ENCODE data around the gene MALL.
"Not testable (repeated sequence)": the region's sequence is repeated elsewhere in the genome, so short reads cannot be mapped to it uniquely, and the experiment has no call there.

The MALL gene

DNA sequence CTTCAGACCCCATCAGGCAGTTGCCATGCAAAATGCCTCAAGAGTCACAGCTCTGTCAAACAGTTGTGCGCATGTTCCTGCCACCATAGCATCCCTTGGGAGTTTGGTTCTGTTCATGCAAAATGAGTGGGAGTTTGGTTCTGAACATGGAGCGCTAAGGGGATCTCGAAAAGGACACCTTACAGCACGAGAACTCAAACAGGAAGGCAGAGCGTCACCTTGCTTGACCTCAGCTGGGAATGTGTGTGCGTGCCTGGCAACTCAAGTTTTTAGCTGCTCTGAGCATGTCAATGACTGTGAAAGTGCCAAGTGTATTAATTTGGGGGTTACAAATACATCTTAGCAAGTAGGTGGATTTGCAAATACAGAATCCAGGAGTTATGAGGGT, 16.6 kb downstream of the MALL start:
- Histone ChIP-seq H3K4me1 (peaks cover 3% of the 10 kb centered on the region), H3K9me3 (ENCODE audit: control insufficient read depth, low read length) (no peaks in the 10 kb centered on the region), H2AFZ (no peak overlapping the region), H3K79me2 (no peaks in the 10 kb centered on the region), H3K4me2 (ENCODE audit: low read length) (no peak overlapping the region), H3K4me3 (ENCODE audit: low read depth, low read length) (no peak overlapping the region), H3K36me3 (ENCODE audit: control insufficient read depth, insufficient read depth, low read length) (no peaks in the 10 kb centered on the region), H3K27me3 (ENCODE audit: control insufficient read depth, insufficient read depth, low read length) (no peaks in the 10 kb centered on the region), H3K9ac (no peak overlapping the region), H3K27ac (no peak overlapping the region)
- TF ChIP-seq, protein P1, sequence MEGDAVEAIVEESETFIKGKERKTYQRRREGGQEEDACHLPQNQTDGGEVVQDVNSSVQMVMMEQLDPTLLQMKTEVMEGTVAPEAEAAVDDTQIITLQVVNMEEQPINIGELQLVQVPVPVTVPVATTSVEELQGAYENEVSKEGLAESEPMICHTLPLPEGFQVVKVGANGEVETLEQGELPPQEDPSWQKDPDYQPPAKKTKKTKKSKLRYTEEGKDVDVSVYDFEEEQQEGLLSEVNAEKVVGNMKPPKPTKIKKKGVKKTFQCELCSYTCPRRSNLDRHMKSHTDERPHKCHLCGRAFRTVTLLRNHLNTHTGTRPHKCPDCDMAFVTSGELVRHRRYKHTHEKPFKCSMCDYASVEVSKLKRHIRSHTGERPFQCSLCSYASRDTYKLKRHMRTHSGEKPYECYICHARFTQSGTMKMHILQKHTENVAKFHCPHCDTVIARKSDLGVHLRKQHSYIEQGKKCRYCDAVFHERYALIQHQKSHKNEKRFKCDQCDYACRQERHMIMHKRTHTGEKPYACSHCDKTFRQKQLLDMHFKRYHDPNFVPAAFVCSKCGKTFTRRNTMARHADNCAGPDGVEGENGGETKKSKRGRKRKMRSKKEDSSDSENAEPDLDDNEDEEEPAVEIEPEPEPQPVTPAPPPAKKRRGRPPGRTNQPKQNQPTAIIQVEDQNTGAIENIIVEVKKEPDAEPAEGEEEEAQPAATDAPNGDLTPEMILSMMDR (IDR thresholded peaks at IDR 0.05) = no peak

DNA sequence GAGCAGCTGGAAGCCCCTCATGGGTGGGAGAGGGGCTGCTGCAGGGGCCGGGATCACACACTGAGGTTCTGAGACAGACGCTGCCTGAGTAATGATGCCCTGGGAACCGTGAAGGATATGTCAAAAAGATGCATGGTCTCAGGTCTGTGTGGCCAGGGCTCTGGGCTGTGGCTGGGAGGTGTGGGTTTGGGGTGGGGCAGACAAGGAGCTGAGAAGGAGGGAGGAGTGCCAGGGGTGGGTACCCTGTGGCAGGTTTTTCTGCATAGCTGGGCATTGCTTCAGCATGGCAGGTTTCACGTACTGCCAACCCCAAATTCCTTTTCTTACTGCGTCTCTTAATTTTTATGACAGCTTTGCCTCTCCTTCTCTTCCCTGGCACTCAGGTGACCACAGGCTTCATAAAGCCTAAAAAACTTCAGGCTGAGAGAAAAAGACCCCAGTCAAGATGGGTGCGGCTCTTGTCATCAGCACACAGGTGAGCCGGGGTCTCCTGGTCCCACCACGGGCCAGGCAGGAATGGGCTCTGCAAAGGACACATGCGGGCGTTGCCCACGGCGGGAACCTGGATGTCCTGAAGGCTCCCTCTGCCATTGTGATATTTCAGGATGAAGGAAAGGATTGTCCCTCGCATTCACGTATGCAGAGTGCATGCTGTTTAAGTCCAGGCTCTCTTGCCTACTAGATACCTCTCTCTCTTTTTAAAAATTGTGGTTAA, 18.0 kb downstream of the MALL start:
- no peaks in the 10 kb centered on the region for H3K79me2 ChIP-seq
- H3K4me1 ChIP-seq = peaks cover 3% of the 10 kb centered on the region
- no peak overlapping the region for H3K9ac ChIP-seq
- TF ChIP-seq, protein P1 (IDR thresholded peaks at IDR 0.05) = no peak
- H3K9me3 ChIP-seq (ENCODE audit: control insufficient read depth, low read length) = no peaks in the 10 kb centered on the region
- H2AFZ ChIP-seq = no peak overlapping the region
- H3K27me3 ChIP-seq (ENCODE audit: control insufficient read depth, insufficient read depth, low read length) = no peaks in the 10 kb centered on the region
- H3K4me3 ChIP-seq (ENCODE audit: low read depth, low read length) = no peak overlapping the region
- H3K4me2 ChIP-seq (ENCODE audit: low read length) = no peak overlapping the region
- no peaks in the 10 kb centered on the region for H3K36me3 ChIP-seq (ENCODE audit: control insufficient read depth, insufficient read depth, low read length)
- no peak overlapping the region for H3K27ac ChIP-seq

DNA sequence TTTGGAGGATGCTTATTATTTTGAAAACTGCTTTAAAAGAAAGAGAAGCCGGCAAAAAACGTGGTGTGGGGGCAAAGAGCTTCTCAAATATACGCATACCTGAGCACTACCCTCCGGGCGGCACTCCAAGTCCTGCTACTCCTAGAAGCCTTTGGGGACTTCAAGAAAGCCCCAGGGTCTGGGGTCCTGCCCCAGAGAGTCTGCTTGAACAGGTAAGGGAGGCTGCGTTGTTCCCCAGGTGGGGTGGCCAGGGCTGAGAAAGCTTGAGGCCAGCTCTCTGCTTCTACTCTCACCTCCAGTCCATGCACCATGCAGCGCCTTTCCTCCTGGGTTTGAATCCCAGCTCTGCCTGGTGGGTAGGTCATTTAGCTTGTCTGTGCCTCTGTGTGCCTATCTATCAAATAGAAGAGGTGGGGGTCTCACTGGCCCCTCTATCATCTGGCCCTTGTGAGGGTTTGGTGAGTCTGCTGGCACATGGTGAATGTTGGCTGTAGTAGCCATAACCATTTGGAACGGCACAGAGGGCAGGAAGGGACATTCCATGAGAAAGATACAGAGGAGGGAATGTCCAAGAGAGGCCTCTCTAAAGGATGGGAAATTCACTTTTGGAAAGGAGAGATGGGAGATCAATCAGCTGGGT, 19.5 kb downstream of the MALL start:
- peaks cover 3% of the 10 kb centered on the region for H3K4me1 ChIP-seq
- H3K4me3 ChIP-seq (ENCODE audit: low read depth, low read length) = no peak overlapping the region
- no peak overlapping the region for H3K4me2 ChIP-seq (ENCODE audit: low read length)
- H3K36me3 ChIP-seq (ENCODE audit: control insufficient read depth, insufficient read depth, low read length) = no peaks in the 10 kb centered on the region
- H3K27me3 ChIP-seq (ENCODE audit: control insufficient read depth, insufficient read depth, low read length) = no peaks in the 10 kb centered on the region
- no peak overlapping the region for H2AFZ ChIP-seq
- no peaks in the 10 kb centered on the region for H3K9me3 ChIP-seq (ENCODE audit: control insufficient read depth, low read length)
- H3K9ac ChIP-seq = no peak overlapping the region
- TF ChIP-seq, protein P1 (IDR thresholded peaks at IDR 0.05) = no peak
- H3K27ac ChIP-seq = no peak overlapping the region
- no peaks in the 10 kb centered on the region for H3K79me2 ChIP-seq

DNA sequence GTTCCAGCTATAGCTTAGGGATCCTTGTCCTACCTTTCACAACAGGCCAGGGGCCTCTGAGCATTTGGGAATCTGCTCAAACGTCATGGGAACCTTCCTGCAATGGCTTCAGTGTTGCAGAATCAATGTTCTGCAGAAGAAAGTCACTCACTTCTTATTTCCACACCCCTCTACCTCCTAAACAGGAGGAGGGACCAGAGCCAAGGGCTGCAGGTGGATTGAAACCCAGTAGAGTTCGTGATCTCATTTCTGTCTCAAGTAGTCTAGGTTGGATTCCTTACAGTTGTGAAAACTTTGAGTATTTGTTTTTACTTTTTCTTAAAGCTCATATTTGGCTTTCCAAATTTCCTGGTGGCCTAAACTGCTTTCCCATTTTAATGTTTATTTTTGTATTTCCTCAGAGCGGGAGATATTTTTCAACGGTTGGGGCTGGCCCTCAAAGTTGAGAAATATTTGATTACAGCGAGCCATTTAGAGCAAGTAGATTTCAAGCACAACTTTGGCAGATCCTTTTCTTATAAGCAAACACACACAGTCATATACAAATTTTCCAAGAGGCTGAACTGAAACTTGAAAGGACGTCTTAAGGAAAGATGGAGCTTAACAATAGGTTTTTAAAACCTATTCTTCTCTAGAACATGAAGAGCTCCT, 20.6 kb downstream of the MALL start:
- not testable (repeated sequence) for H3K36me3 ChIP-seq (ENCODE audit: control insufficient read depth, insufficient read depth, low read length); H3K4me3 ChIP-seq (ENCODE audit: low read depth, low read length); H3K9me3 ChIP-seq (ENCODE audit: control insufficient read depth, low read length); H3K79me2 ChIP-seq; H3K4me1 ChIP-seq; H3K4me2 ChIP-seq (ENCODE audit: low read length); H2AFZ ChIP-seq; H3K27ac ChIP-seq; H3K27me3 ChIP-seq (ENCODE audit: control insufficient read depth, insufficient read depth, low read length); H3K9ac ChIP-seq

DNA sequence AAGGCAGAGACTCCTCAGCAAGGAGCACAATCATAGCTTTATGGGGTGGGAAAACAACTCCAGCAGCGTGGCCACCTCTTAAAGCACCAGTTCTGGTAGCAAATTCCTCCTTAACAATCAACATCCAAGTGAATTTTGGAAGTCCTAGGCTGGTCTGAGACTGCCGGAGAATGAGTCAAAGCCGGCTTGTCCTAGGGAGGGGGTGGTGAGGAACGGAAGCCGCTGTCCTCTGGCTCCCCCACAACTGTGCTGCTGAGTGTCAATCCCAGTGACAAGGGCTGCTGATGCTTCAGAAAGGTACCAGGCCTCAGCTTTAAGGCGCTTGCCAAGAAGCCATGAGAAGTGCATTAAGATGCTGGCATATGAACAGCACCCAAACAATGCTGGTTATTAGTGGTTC, 21.7 kb downstream of the MALL start:
- H3K4me1 ChIP-seq; H3K27ac ChIP-seq; H3K36me3 ChIP-seq (ENCODE audit: control insufficient read depth, insufficient read depth, low read length); H2AFZ ChIP-seq; H3K9me3 ChIP-seq (ENCODE audit: control insufficient read depth, low read length); H3K27me3 ChIP-seq (ENCODE audit: control insufficient read depth, insufficient read depth, low read length); H3K4me2 ChIP-seq (ENCODE audit: low read length); H3K9ac ChIP-seq; H3K4me3 ChIP-seq (ENCODE audit: low read depth, low read length); H3K79me2 ChIP-seq: not testable (repeated sequence)

DNA sequence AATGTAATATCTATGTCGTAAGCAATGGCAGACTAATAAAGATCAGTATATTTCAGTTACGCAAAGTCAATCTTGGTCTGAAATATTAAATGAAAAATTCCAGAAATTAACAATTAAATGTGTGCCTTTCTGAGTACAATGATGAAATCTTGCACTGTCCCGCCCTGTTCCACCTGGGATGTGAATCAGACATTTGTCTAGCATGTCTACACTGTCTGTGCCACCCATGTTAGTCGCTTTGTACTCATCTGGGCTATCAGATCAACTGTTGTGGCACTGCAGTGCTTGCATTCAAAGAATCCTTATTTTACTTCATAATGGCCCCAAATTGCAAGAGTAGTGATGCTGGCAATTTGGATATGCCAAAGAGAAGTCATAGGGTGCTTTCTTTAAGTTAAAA, 25.5 kb downstream of the MALL start:
- H3K4me2 ChIP-seq (ENCODE audit: low read length); H3K27me3 ChIP-seq (ENCODE audit: control insufficient read depth, insufficient read depth, low read length); H3K9ac ChIP-seq; H3K27ac ChIP-seq; H2AFZ ChIP-seq; H3K79me2 ChIP-seq; H3K4me1 ChIP-seq; H3K9me3 ChIP-seq (ENCODE audit: control insufficient read depth, low read length); H3K4me3 ChIP-seq (ENCODE audit: low read depth, low read length); H3K36me3 ChIP-seq (ENCODE audit: control insufficient read depth, insufficient read depth, low read length): not testable (repeated sequence)

DNA sequence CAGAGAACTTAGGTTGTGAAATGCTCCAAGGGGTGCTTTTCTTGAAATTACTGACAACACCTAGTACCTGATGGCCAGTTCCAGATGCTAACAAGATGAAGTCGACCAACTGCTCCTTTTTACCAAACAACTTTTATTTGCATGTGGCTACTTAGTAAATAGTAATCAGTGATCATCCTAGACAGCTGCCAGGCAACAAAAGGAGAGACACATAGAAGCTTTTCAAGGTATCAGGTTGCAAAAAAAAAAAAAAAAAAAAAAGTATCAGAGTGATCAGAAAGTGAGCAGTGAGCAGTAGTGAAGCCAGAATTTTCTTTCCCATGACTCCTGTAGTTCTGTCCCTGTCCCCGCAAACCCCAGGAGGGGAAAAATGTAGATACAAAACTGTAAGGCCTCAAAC, 31.9 kb downstream of the MALL start:
- H3K9me3 ChIP-seq (ENCODE audit: control insufficient read depth, low read length); H3K9ac ChIP-seq; H3K4me2 ChIP-seq (ENCODE audit: low read length); H2AFZ ChIP-seq; H3K36me3 ChIP-seq (ENCODE audit: control insufficient read depth, insufficient read depth, low read length); H3K4me1 ChIP-seq; H3K79me2 ChIP-seq; H3K27me3 ChIP-seq (ENCODE audit: control insufficient read depth, insufficient read depth, low read length); H3K27ac ChIP-seq; H3K4me3 ChIP-seq (ENCODE audit: low read depth, low read length): not testable (repeated sequence)

DNA sequence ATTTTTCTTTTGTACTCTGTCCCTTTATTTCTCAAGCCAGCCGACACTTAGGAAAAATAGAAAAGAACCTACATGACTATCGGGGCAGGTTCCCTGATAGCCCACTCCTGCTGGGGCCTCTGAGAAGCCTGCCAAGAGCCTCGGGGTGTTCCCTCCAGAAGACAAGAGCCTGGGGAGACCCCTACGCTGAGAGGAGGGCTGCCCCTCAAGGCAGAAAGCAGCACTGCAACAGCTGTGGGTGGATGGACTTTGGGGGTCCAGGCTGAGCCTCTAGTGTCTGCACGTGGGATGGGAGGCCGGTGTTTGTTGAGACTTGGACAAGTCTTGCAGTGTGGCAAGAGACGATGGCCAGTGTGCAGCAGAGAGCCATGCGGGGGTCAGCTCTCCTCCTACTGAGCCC, 32.5 kb downstream of the MALL start:
- not testable (repeated sequence) for H3K27me3 ChIP-seq (ENCODE audit: control insufficient read depth, insufficient read depth, low read length); H3K4me3 ChIP-seq (ENCODE audit: low read depth, low read length); H3K4me2 ChIP-seq (ENCODE audit: low read length); H3K27ac ChIP-seq; H3K36me3 ChIP-seq (ENCODE audit: control insufficient read depth, insufficient read depth, low read length); H3K9ac ChIP-seq; H2AFZ ChIP-seq; H3K4me1 ChIP-seq; H3K79me2 ChIP-seq; H3K9me3 ChIP-seq (ENCODE audit: control insufficient read depth, low read length)

Measured in parathyroid adenoma (tissue), 2 donors.